ENCODE measurements around the gene SLC22A31. TPM values are rescaled to one million over a fixed set of nuclear protein-coding genes. Genes with fewer than 3 reads are reported as not detected.

Gene SLC22A31
- total RNA-seq, 2 donors from 2014 or later, result 68.2 TPM; not detected in 1

DNA sequence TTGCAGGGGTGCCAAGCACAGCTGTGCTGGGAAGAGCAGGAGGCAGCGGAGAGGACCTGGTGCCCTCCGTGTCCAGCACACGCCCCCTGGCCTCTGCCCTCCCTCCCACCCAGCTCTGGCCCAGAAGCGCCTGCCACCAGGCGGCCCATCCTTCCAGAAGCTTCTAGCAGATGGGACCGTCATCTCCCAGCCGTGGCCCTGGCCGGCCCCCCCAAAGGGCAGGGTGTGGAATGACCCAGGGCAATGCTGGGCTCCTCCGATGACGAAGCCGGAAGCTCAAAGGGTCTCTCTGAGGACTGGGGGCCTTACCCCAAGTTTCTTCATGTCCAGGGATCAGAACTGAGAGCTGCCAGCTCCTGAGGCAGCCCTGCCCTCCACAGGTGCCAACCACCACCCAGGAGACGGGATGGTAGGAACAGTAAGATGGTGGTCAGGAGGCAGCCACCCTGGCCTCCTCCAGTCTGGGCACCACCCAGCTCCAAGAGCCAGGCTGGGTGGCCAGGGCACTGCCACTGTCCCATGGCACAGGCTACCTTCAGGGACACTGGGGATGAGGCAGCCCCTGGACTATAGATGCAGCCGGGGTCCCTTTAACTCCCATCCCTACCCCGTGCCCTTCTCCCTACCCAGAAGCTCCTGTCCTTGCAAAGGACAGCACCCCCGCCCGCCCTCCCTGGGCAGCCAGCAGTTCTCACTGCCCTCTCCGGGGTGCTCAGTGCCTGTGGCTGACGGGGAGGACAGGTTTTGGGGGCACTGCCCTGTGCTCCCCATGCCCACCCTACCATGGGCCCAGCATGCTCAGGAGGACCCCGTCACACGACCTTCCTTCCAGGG is 35.3 kb downstream of the SLC22A31 start:
- DNase-seq, result no peak
- Histone ChIP-seq H3K36me3 (replicated peaks in 1 of 2; ENCODE audit: insufficient read depth in 1 of 2, low read depth in 2 of 2) (no peaks in the 10 kb centered on the region), H3K27me3 (peaks cover 0 to 16% of the 10 kb centered on the region in 2 donors)

GRCh38 chr16:89164436-89164835 is 35.9 kb downstream of the SLC22A31 start:
- DNase-seq (no peak), ATAC-seq (no peak)
- H3K9me3 ChIP-seq, result no peaks in the 10 kb centered on the region
- no peak overlapping the region for H3K4me3 ChIP-seq
- no peaks in the 10 kb centered on the region for H3K36me3 ChIP-seq (replicated peaks in 1 of 2; ENCODE audit: insufficient read depth in 1 of 2, low read depth in 2 of 2)
- no peak for TF ChIP-seq POLR2A (IDR thresholded peaks at IDR 0.05)
- TF ChIP-seq, protein P1, sequence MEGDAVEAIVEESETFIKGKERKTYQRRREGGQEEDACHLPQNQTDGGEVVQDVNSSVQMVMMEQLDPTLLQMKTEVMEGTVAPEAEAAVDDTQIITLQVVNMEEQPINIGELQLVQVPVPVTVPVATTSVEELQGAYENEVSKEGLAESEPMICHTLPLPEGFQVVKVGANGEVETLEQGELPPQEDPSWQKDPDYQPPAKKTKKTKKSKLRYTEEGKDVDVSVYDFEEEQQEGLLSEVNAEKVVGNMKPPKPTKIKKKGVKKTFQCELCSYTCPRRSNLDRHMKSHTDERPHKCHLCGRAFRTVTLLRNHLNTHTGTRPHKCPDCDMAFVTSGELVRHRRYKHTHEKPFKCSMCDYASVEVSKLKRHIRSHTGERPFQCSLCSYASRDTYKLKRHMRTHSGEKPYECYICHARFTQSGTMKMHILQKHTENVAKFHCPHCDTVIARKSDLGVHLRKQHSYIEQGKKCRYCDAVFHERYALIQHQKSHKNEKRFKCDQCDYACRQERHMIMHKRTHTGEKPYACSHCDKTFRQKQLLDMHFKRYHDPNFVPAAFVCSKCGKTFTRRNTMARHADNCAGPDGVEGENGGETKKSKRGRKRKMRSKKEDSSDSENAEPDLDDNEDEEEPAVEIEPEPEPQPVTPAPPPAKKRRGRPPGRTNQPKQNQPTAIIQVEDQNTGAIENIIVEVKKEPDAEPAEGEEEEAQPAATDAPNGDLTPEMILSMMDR (IDR thresholded peaks at IDR 0.05), result no peak
- peaks cover 5% of the 10 kb centered on the region for H3K4me1 ChIP-seq
- intact Hi-C loops (cut with DNase I), result loop anchor here (5.0 kb wide), 1 partner anchor 427 kb away; no protein-coding TSS in a partner anchor
- H3K27me3 ChIP-seq, result peaks cover 0 to 16% of the 10 kb centered on the region in 2 donors
- no peak overlapping the region for H3K27ac ChIP-seq
- 27 to 48% methylated on average over 15 of the region's 15 CpGs for WGBS, 2 donors

More for the DNA sequence above, 35.3 kb downstream of the SLC22A31 start:
- no peak for TF ChIP-seq POLR2A (IDR thresholded peaks at IDR 0.05)
- TF ChIP-seq, protein P1 (IDR thresholded peaks at IDR 0.05), result no peak
- Histone ChIP-seq H3K27ac (no peak overlapping the region), H3K4me1 (peaks cover 6% of the 10 kb centered on the region), H3K4me3 (no peak overlapping the region), H3K9me3 (no peaks in the 10 kb centered on the region)
- intact Hi-C loops (cut with DNase I), result loop anchor here (5.0 kb wide), 1 partner anchor 428 kb away; no protein-coding TSS in a partner anchor
- WGBS, 2 donors, result 53 to 55% methylated on average over 5 to 13 of the region's 20 CpGs
- ATAC-seq, result no peak

DNA sequence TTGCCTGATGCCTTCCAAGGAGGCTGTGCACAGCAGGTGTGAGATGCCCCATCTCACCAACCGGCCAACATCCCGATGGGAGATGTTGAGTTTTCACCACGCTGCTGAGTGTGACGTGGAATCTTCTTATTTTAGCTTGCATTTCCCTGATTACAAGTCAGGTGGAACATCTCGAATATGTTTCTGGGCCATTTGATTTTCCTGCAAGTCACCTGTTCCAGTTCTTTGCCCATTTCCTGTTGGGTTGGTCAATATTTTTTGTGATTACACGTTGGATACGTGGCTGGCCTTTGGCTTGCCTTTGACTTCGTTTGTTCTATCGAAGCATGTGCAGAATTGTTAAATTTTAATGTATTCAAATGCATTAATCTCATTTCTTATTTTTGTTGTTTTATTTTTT is 37.0 kb downstream of the SLC22A31 start:
- WGBS, 2 donors, result 68 to 74% methylated on average over 9 of the region's 9 CpGs
- TF ChIP-seq, protein P1 (IDR thresholded peaks at IDR 0.05), result no peak
- no peak for TF ChIP-seq POLR2A (IDR thresholded peaks at IDR 0.05)
- no peaks in the 10 kb centered on the region for H3K9me3 ChIP-seq
- ATAC-seq (no peak), DNase-seq (no peak)
- no peak overlapping the region for H3K27ac ChIP-seq
- peaks cover 5% of the 10 kb centered on the region for H3K4me1 ChIP-seq
- H3K4me3 ChIP-seq, result no peak overlapping the region
- no peaks in the 10 kb centered on the region for H3K36me3 ChIP-seq (replicated peaks in 1 of 2; ENCODE audit: insufficient read depth in 1 of 2, low read depth in 2 of 2)
- intact Hi-C loops (cut with DNase I), result loop anchor here (5.0 kb wide), 1 partner anchor 426 kb away; no protein-coding TSS in a partner anchor
- H3K27me3 ChIP-seq, result peaks cover 0 to 5% of the 10 kb centered on the region in 2 donors

DNA sequence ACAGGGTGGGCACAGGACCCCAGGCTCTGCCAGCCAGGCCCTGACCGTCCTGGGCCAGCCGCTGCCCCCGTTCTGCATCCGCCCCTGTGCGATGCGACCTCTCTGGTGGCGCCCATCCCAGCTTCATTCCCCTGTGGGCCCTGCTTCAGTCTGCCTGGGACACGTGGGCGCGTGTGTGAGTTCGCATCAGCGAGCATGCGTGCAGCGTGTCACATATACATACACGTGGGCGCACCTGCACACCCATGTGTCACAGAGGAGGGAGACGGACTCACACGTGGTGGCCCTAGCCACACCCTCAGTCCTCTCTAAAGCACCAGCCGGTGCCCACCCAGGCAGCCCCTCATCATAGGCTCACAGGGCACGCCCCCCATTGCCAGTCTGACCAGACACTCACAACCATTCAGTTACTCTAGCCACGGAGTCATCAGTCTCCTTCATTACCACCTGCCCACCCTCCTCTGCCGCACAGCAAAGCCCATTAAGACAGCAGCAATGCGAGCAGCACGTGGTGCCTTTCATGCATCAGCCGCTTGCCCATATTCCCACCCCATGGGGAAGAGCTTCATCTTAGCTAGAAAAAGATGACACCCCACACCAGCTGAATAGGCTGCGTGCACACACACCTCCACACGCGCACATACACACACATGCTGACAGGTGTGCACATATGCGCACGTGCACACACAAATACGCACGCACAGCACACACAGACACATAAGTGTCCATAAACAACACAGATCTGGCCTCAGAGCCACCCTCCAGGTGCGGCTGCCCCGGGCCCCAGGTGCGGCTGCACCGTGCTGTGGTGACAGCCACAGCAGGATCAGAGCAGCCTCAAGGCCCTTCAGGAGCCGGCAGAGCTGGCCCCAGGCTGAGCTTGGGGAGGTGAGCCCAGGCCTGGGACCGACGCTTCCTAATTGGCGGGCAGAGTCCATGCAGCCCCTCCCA is 38.3 kb downstream of the SLC22A31 start:
- Histone ChIP-seq H3K27ac (no peak overlapping the region), H3K36me3 (replicated peaks in 1 of 2; ENCODE audit: insufficient read depth in 1 of 2, low read depth in 2 of 2) (no peaks in the 10 kb centered on the region), H3K4me3 (no peak overlapping the region), H3K27me3 (peaks cover 0 to 1% of the 10 kb centered on the region in 2 donors), H3K9me3 (no peaks in the 10 kb centered on the region), H3K4me1 (peaks cover under 1% of the 10 kb centered on the region)
- 69 to 78% methylated on average over 27 to 39 of the region's 40 CpGs for WGBS, 2 donors
- TF ChIP-seq, protein P1 (IDR thresholded peaks at IDR 0.05), result no peak
- no peak for TF ChIP-seq POLR2A (IDR thresholded peaks at IDR 0.05)
- ATAC-seq (no peak), DNase-seq (no peak)
- intact Hi-C loops (cut with DNase I), result loop anchor here (5.0 kb wide), 1 partner anchor 425 kb away; no protein-coding TSS in a partner anchor
